HepG2 (cell line): ENCODE measurements around the gene SLC22A23. TPM values are rescaled to one million over a fixed set of nuclear protein-coding genes. Genes with fewer than 3 reads are reported as not detected.

Experiments
- AHR ChIP-seq: IDR thresholded peaks from 2 replicates; pipeline ENCODE4 v1.6.1; 2018; ENCODE audit warnings: missing genetic modification reagents, missing compliant biosample characterization
- ATF7-NPFF ChIP-seq: sonication (generic); formaldehyde crosslinking; IDR thresholded peaks from 2 replicates; pipeline ENCODE4 v1.8.1; 2023; ENCODE audit warnings: mild to moderate bottlenecking, low read depth, missing genetic modification reagents, moderate library complexity
- ATM ChIP-seq: fragments of 450-650 bp; IDR thresholded peaks from 2 replicates; pipeline ENCODE4 v1.7.1; 2017; ENCODE audit warnings: mild to moderate bottlenecking, borderline replicate concordance
- BCL6 ChIP-seq: IDR thresholded peaks from 2 replicates; pipeline ENCODE4 v1.6.1; 2016; ENCODE audit warnings: missing genetic modification reagents, missing compliant biosample characterization
- CCAR2 ChIP-seq: fragments of 200-400 bp; formaldehyde crosslinking; optimal IDR thresholded peaks from 2 replicates; pipeline ENCODE3; 2018; ENCODE audit warnings: low read depth, mild to moderate bottlenecking, low read length, moderate library complexity
- FOXK1 ChIP-seq: sonication (generic); formaldehyde crosslinking; IDR thresholded peaks from 2 replicates; pipeline ENCODE4 v1.4.0; 2020; ENCODE audit warnings: low read depth, missing genetic modification reagents, borderline replicate concordance
- GZF1 ChIP-seq: sonication (generic); formaldehyde crosslinking; IDR thresholded peaks from 2 replicates; pipeline ENCODE4 v1.5.1; 2020; ENCODE audit warnings: mild to moderate bottlenecking, missing genetic modification reagents
- HNRNPL ChIP-seq: fragments of 200-400 bp; formaldehyde crosslinking; IDR thresholded peaks from 2 replicates; pipeline ENCODE4 v1.6.1; 2017; ENCODE audit warnings: mild to moderate bottlenecking, low read depth, low read length
- HOXA3 ChIP-seq: sonication (generic); formaldehyde crosslinking; IDR thresholded peaks from 2 replicates; pipeline ENCODE4 v1.5.0; 2020; ENCODE audit warnings: missing genetic modification reagents
- KDM3A ChIP-seq: IDR thresholded peaks from 2 replicates; pipeline ENCODE4 v1.6.1; 2018; ENCODE audit warnings: low read depth, missing compliant biosample characterization
- PCBP2 ChIP-seq: fragments of 200-400 bp; formaldehyde crosslinking; optimal IDR thresholded peaks from 2 replicates; pipeline ENCODE3; 2018; ENCODE audit warnings: low read length, low read depth; ENCODE audit not compliant: poor library complexity, severe bottlenecking
- SALL1 ChIP-seq: sonication (generic); formaldehyde crosslinking; IDR thresholded peaks from 2 replicates; pipeline ENCODE4 v1.8.0; 2022; ENCODE audit warnings: mild to moderate bottlenecking, missing genetic modification reagents
- STAT5B ChIP-seq: sonication (generic); formaldehyde crosslinking; IDR thresholded peaks from 2 replicates; pipeline ENCODE4 v1.4.0; 2020; ENCODE audit warnings: missing genetic modification reagents
- ZFY ChIP-seq: sonication (generic); formaldehyde crosslinking; IDR thresholded peaks from 2 replicates; pipeline ENCODE4 v1.4.0; 2020; ENCODE audit warnings: missing genetic modification reagents
- ZNF225 ChIP-seq: sonication (generic); formaldehyde crosslinking; IDR thresholded peaks from 2 replicates; pipeline ENCODE4 v1.4.0; 2020; ENCODE audit warnings: mild to moderate bottlenecking, missing genetic modification reagents
- ZNF230 ChIP-seq: sonication (generic); formaldehyde crosslinking; IDR thresholded peaks from 2 replicates; pipeline ENCODE4 v1.4.0; 2020; ENCODE audit warnings: mild to moderate bottlenecking, missing genetic modification reagents
- ZNF292 ChIP-seq: sonication (generic); formaldehyde crosslinking; IDR thresholded peaks from 2 replicates; pipeline ENCODE4 v1.8.1; 2022; ENCODE audit warnings: mild to moderate bottlenecking, low read depth, missing genetic modification reagents, borderline replicate concordance
- ZNF441 ChIP-seq: sonication (generic); formaldehyde crosslinking; IDR thresholded peaks from 2 replicates; pipeline ENCODE4 v1.7.0; 2021; ENCODE audit warnings: missing genetic modification reagents, borderline replicate concordance
- ZNF550 ChIP-seq: sonication (generic); formaldehyde crosslinking; IDR thresholded peaks from 2 replicates; pipeline ENCODE4 v1.4.0; 2020; ENCODE audit warnings: mild to moderate bottlenecking, missing genetic modification reagents, borderline replicate concordance
- ZNF749 ChIP-seq: sonication (generic); formaldehyde crosslinking; IDR thresholded peaks from 2 replicates; pipeline ENCODE4 v1.8.0; 2022; ENCODE audit warnings: mild to moderate bottlenecking, missing genetic modification reagents, moderate library complexity, borderline replicate concordance
- polyA plus RNA-seq, 8 experiments: library from polyadenylated mRNA; depleted of rRNA in 3 of 8; stranded (reverse) in 7 of 8; unstranded in 1 of 8; fragments of >200 nt; fragmentation: Illumina TruSeq in 4 of 8; extraction: Trizol in 4 of 8; gene quantifications; 2 replicates each; pipeline versions ENCODE4 v1.2.1 to v1.2.3, GENCODE V29; 2011 to 2016; ENCODE audit warnings: low read depth in 4 of 8, missing spikeins in 1 of 8, mixed read lengths in 1 of 8; ENCODE audit not compliant: insufficient read depth in 1 of 8
- total RNA-seq, 5 experiments: library from RNA; depleted of rRNA; stranded (reverse); fragments of >200 nt; fragmentation: Illumina TruSeq; extraction: Trizol; gene quantifications; 2 replicates each; pipeline ENCODE4 v1.2.3, GENCODE V29; 2016; ENCODE audit warnings: low read depth in 1 of 5
- TF ChIP-seq, protein P1 (sequence below): sonication (generic); formaldehyde crosslinking; IDR thresholded peaks from 2 replicates; pipeline ENCODE4 v1.8.1; 2023; ENCODE audit warnings: missing genetic modification reagents, inconsistent platforms, borderline replicate concordance
- TF ChIP-seq, protein P2 (sequence below): sonication (generic); formaldehyde crosslinking; IDR thresholded peaks from 2 replicates; pipeline ENCODE4 v1.4.0; 2020; ENCODE audit warnings: missing genetic modification reagents, borderline replicate concordance
- TF ChIP-seq, protein P3 (sequence below): sonication (generic); formaldehyde crosslinking; IDR thresholded peaks from 2 replicates; pipeline ENCODE4 v1.4.0; 2020; ENCODE audit warnings: missing genetic modification reagents

SLC22A23 gene
- total and polyA plus RNA-seq, 2 of the 13 experiments (the other 11 are each of a cell fraction or from before 2014, with no cell fraction given) = 11.8 to 17.5 TPM

DNA sequence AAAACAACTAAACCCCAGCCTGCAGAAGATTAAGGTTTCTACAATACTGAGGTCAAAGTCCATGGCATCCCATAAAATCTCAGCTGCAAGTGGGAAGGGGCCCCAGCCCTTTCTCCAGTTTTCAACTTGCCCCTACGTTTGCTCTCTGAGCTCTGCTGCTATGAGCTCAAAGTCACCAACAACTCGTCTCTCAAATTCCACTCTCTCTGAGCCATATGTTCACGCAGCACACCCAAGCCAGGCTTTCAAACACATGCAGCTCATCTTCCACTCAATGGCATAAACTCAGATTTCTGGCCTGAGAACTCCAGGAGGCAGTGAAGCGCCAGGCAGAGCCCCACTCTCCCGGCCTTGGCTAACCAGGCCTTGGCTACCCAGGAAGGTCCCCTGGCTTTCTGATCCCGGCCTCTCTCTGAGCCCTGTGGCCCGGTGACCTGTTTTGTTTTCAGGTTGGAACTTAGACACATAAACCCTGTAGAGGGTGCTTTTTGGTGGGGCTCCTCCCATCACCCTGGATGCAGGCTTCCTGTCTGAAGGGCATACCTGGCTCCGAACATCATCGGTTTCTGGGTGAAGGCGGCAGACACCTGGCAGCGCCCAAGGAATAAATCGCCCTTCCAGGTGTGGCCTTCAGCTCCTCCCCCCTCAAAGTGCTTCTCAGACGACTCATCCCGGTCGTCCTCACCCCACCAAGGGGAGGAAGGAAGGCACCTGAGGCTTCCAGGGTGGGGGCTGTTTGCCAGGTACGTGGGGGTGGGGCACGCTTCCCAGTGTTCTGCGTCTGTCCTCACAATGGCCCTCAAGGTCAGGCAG, 12.4 kb downstream of the SLC22A23 start (continued):
- TF ChIP-seq, protein P1, sequence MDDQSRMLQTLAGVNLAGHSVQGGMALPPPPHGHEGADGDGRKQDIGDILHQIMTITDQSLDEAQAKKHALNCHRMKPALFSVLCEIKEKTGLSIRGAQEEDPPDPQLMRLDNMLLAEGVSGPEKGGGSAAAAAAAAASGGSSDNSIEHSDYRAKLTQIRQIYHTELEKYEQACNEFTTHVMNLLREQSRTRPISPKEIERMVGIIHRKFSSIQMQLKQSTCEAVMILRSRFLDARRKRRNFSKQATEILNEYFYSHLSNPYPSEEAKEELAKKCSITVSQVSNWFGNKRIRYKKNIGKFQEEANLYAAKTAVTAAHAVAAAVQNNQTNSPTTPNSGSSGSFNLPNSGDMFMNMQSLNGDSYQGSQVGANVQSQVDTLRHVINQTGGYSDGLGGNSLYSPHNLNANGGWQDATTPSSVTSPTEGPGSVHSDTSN (CRISPR knock-in tag) = no peak
- TF ChIP-seq ZNF225 (CRISPR knock-in tag) (0 out of 2 replicates have a peak, but pooled peaks have one; percentile 45), ATF7-NPFF (CRISPR knock-in tag) (no peak), ZFY (CRISPR knock-in tag) (peak; percentile 19; the same call in 1 of the 2 replicates), BCL6 (CRISPR knock-in tag) (peak; percentile 46), ZNF441 (no peak), FOXK1 (CRISPR knock-in tag) (no peak), ZNF230 (CRISPR knock-in tag) (0 out of 2 replicates have a peak, but pooled peaks have one; percentile 25), SALL1 (CRISPR knock-in tag) (0 out of 2 replicates have a peak, but pooled peaks have one; percentile 31), CCAR2 (no peak), AHR (CRISPR knock-in tag) (no peak), GZF1 (CRISPR knock-in tag) (no peak), ZNF749 (CRISPR knock-in tag) (no peak), ZNF550 (CRISPR knock-in tag) (no peak), STAT5B (CRISPR knock-in tag) (no peak), HNRNPL (0 out of 2 replicates have a peak, but pooled peaks have one; percentile 14), ZNF292 (CRISPR knock-in tag) (peak; percentile 22; the same call in 1 of the 2 replicates), PCBP2 (no peak), HOXA3 (CRISPR knock-in tag) (peak; percentile 58; the same call in 1 of the 2 replicates), KDM3A (no peak), ATM (no peak)
- TF ChIP-seq, protein P2, sequence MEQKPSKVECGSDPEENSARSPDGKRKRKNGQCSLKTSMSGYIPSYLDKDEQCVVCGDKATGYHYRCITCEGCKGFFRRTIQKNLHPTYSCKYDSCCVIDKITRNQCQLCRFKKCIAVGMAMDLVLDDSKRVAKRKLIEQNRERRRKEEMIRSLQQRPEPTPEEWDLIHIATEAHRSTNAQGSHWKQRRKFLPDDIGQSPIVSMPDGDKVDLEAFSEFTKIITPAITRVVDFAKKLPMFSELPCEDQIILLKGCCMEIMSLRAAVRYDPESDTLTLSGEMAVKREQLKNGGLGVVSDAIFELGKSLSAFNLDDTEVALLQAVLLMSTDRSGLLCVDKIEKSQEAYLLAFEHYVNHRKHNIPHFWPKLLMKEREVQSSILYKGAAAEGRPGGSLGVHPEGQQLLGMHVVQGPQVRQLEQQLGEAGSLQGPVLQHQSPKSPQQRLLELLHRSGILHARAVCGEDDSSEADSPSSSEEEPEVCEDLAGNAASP (CRISPR knock-in tag) = no peak
- TF ChIP-seq, protein P3, sequence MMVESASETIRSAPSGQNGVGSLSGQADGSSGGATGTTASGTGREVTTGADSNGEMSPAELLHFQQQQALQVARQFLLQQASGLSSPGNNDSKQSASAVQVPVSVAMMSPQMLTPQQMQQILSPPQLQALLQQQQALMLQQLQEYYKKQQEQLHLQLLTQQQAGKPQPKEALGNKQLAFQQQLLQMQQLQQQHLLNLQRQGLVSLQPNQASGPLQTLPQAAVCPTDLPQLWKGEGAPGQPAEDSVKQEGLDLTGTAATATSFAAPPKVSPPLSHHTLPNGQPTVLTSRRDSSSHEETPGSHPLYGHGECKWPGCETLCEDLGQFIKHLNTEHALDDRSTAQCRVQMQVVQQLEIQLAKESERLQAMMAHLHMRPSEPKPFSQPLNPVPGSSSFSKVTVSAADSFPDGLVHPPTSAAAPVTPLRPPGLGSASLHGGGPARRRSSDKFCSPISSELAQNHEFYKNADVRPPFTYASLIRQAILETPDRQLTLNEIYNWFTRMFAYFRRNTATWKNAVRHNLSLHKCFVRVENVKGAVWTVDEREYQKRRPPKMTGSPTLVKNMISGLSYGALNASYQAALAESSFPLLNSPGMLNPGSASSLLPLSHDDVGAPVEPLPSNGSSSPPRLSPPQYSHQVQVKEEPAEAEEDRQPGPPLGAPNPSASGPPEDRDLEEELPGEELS (CRISPR knock-in tag) = no peak
